Left ventricle myocardium inferior (tissue), 1 donor: ENCODE data around the gene FRK. TPM values are rescaled to one million over a fixed set of nuclear protein-coding genes. Genes with fewer than 3 reads are reported as not detected.

Experiments used
- DNase-seq: peaks from one replicate; pipeline ENCODE4 v3.0.0-alpha.2; 2020
- H3K27ac ChIP-seq: fragments of 200-600 bp; replicated peaks from 2 replicates; pipeline ENCODE4 v1.8.0; 2021
- H3K27me3 ChIP-seq: fragments of 200-600 bp; 2 replicates; pipeline ENCODE4 v1.8.0; 2021; ENCODE audit warnings: low read depth
- H3K36me3 ChIP-seq: fragments of 200-600 bp; 2 replicates; pipeline ENCODE4 v1.8.0; 2021
- H3K4me1 ChIP-seq: fragments of 200-600 bp; 2 replicates; pipeline ENCODE4 v1.8.0; 2021
- H3K4me3 ChIP-seq: fragments of 200-600 bp; 2 replicates; pipeline ENCODE4 v1.8.0; 2021; ENCODE audit warnings: mild to moderate bottlenecking, moderate library complexity
- H3K9me3 ChIP-seq: fragments of 200-600 bp; replicated peaks from 2 replicates; pipeline ENCODE4 v1.8.0; 2021
- intact Hi-C: fragments of 100-400 bp; cut with micrococcal nuclease; formaldehyde crosslinking; loops from one replicate; pipeline ENCODE4 v1.11.0; 2022
- total RNA-seq: library from RNA; stranded (reverse); fragmentation: NEBNext Ultra II Directional; extraction: Animal tissue kit (Norgen Biotek cat#: 25700); gene quantifications from one replicate; pipeline ENCODE4 v1.2.1, GENCODE V29; 2021
- TF ChIP-seq, protein P1 (sequence below): fragments of 200-600 bp; IDR thresholded peaks from 2 replicates; pipeline ENCODE4 v1.8.0; 2021; ENCODE audit warnings: antibody characterized with exemption, mild to moderate bottlenecking, borderline replicate concordance
- donor health status: DM: no; HTN: yes; CAD: no; lungs with severe emphysema.

Gene FRK
- total RNA-seq, 1 donor from 2014 or later, result 11.2 TPM

DNA sequence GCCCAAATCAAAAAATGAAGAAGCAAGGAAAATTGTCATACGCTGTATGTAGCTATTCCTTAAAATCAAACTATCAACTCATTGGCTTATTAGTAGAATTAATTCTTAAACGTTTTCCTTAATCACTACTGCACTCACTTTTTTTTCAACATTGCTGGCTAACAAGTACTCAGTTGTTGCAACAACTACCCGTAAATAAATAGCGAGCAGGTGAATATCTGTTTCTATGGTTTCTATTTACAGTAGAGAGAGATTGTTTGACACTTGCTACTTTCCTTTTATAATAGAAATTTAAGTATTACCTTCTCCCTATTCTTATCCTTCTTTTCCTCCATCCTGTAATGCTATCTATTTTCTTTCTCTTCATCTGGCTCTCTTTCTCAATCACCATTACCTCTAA is 25.1 kb downstream of the FRK start:
- Histone ChIP-seq H3K27me3 (no peaks in the 10 kb centered on the region), H3K4me3 (no peak overlapping the region), H3K27ac (peak overlapping the region; percentile 18), H3K36me3 (no peaks in the 10 kb centered on the region), H3K4me1 (peaks cover 43% of the 10 kb centered on the region), H3K9me3 (no peaks in the 10 kb centered on the region)
- no peak for DNase-seq
- intact Hi-C loops, result no loop called here
- TF ChIP-seq, protein P1, sequence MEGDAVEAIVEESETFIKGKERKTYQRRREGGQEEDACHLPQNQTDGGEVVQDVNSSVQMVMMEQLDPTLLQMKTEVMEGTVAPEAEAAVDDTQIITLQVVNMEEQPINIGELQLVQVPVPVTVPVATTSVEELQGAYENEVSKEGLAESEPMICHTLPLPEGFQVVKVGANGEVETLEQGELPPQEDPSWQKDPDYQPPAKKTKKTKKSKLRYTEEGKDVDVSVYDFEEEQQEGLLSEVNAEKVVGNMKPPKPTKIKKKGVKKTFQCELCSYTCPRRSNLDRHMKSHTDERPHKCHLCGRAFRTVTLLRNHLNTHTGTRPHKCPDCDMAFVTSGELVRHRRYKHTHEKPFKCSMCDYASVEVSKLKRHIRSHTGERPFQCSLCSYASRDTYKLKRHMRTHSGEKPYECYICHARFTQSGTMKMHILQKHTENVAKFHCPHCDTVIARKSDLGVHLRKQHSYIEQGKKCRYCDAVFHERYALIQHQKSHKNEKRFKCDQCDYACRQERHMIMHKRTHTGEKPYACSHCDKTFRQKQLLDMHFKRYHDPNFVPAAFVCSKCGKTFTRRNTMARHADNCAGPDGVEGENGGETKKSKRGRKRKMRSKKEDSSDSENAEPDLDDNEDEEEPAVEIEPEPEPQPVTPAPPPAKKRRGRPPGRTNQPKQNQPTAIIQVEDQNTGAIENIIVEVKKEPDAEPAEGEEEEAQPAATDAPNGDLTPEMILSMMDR, result no peak

DNA sequence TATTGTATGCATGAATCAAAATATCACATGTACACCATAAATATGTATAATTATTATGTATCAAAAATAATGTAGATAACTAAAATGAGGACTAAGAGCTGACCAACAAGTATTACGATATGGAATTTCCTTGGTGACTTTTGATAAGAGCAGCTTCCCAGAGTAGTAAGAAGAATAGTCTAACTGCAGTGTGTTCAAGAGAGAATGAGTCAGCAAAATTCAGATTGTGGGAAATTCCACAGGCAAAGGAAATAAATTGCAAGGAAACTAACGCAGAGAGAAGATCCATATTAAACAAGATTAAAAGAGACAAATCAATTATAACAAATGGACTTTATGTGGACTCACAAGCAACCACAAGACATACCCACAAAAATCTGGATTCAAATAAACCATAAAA is 26.4 kb downstream of the FRK start:
- no peaks in the 10 kb centered on the region for H3K27me3 ChIP-seq
- TF ChIP-seq, protein P1, result no peak
- H3K36me3 ChIP-seq, result no peaks in the 10 kb centered on the region
- peaks cover 44% of the 10 kb centered on the region for H3K4me1 ChIP-seq
- H3K9me3 ChIP-seq, result no peaks in the 10 kb centered on the region
- intact Hi-C loops, result no loop called here
- DNase-seq, result no peak
- no peak overlapping the region for H3K27ac ChIP-seq
- H3K4me3 ChIP-seq, result no peak overlapping the region

DNA sequence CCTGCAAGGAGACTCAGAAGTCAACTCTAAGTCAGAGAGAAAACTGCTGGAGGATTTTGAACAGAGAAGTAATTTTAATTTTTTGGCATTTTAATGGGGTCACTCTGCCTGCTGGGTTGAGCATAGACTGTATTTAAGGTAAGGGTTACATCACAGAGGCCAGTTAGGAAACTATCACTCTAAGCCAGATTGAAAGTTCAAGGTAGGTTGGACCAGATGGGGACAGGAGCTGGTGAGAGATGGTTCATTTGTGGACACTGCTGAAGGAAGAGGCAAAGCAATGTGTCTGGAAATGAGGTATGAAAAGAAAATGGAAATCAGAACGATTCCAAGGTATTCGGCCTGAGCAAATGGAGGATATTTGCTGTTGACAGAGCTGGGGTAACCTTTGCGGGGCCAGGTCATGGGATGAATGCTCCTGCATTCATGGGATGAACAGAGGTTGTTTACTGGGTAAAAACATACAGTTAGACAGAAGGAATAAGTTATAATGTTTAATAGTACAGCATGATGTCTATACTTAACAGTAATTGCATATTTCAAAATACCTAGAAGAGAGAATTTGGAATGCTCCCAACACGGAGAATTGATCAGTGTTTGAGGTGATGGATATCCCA is 26.9 kb downstream of the FRK start:
- Histone ChIP-seq H3K27ac (no peak overlapping the region), H3K9me3 (no peaks in the 10 kb centered on the region), H3K4me1 (peaks cover 44% of the 10 kb centered on the region), H3K27me3 (no peaks in the 10 kb centered on the region), H3K4me3 (no peak overlapping the region), H3K36me3 (no peaks in the 10 kb centered on the region)
- no peak for DNase-seq
- TF ChIP-seq, protein P1, result no peak
- intact Hi-C loops, result no loop called here

DNA sequence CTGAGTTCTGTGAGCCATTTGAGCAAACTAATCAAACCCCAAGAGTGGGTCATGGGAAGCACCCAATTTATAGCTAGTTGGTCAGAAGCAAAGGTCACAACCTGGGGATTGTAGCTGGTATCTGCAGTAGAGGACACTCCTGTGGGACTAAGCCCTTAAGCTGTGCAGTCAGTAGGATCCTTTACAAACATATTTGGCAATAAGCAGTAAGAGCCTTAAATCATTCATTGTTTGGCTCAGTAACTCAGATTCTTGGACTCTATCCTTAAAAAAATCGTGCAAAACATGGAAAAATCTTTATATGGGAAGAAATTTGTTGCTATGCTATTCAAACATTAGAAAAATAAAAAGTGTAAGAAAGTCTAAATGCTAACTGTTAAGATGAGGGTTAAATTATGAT is 29.9 kb downstream of the FRK start:
- intact Hi-C loops, result no loop called here
- Histone ChIP-seq H3K4me3 (no peak overlapping the region), H3K36me3 (no peaks in the 10 kb centered on the region), H3K27ac (no peak overlapping the region), H3K4me1 (peaks cover 34% of the 10 kb centered on the region), H3K9me3 (no peaks in the 10 kb centered on the region), H3K27me3 (no peaks in the 10 kb centered on the region)
- DNase-seq, result no peak
- TF ChIP-seq, protein P1, result no peak

DNA sequence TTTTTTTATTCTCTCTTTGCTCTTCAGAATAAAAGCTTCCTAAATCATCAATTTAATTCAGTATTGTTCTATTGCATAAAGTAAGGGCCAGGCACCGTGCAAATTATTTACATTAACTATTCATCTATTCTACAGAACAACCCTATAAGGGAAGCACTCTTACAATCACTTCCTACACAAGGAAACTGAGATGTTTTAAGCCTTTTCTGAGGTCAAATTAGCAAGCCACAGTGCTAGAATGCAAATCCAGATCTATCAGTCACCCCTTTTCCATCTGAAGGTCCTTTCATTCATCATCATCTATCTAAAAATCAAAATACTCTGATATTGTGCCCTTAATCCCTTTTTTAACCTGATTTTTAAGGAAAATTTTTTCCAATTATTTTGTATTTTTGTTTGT is 31.2 kb downstream of the FRK start:
- DNase-seq, result no peak
- peaks cover 22% of the 10 kb centered on the region for H3K4me1 ChIP-seq
- H3K27ac ChIP-seq, result no peak overlapping the region
- H3K4me3 ChIP-seq, result no peak overlapping the region
- H3K27me3 ChIP-seq, result no peaks in the 10 kb centered on the region
- no peaks in the 10 kb centered on the region for H3K36me3 ChIP-seq
- intact Hi-C loops, result no loop called here
- H3K9me3 ChIP-seq, result no peaks in the 10 kb centered on the region
- TF ChIP-seq, protein P1, result no peak
